HG02870 (cell line): ENCODE results near the gene POR.

ENCODE experiments used
- ATAC-seq: cut with Tn5 transposase; IDR thresholded peaks from one replicate; pipeline ENCODE4 v1.9.1; 2021; ENCODE audit warnings: mild to moderate bottlenecking, moderate library complexity; ENCODE audit not compliant: unreplicated experiment

The POR gene

GRCh38 chr7:75971309-75971960, 56.5 kb downstream of the POR start:
- no peak for ATAC-seq

GRCh38 chr7:75971961-75972763, 57.2 kb downstream of the POR start:
- no peak for ATAC-seq

GRCh38 chr7:75977743-75978142, 62.8 kb downstream of the POR start:
- no peak for ATAC-seq

- ATAC-seq = no peak
Measured at GRCh38 chr7:75979759-75980429, 64.9 kb downstream of the POR start.

GRCh38 chr7:75980430-75981202, 65.7 kb downstream of the POR start:
- no peak for ATAC-seq

GRCh38 chr7:75981203-75981452, 66.2 kb downstream of the POR start:
- no peak for ATAC-seq

GRCh38 chr7:75981453-75982305, 66.7 kb downstream of the POR start:
- no peak for ATAC-seq

- ATAC-seq = no peak
Measured at GRCh38 chr7:75982306-75983064, 67.5 kb downstream of the POR start.

- ATAC-seq = no peak
Measured at GRCh38 chr7:75983471-75984129, 68.6 kb downstream of the POR start.

GRCh38 chr7:75984130-75985008, 69.4 kb downstream of the POR start:
- no peak for ATAC-seq

GRCh38 chr7:75985009-75985517, 70.1 kb downstream of the POR start:
- ATAC-seq = no peak

GRCh38 chr7:75985518-75986146, 70.7 kb downstream of the POR start:
- ATAC-seq = no peak

- ATAC-seq = no peak
Measured at GRCh38 chr7:75986147-75986781, 71.3 kb downstream of the POR start.

- ATAC-seq = no peak
Measured at GRCh38 chr7:75987026-75987804, 72.3 kb downstream of the POR start.

GRCh38 chr7:75987805-75988567, 73.0 kb downstream of the POR start:
- ATAC-seq = no peak
